HL-60 (cell line): Measurements from ENCODE around the gene FRG2.

Experiments
- CTCF ChIP-seq: IDR thresholded peaks from one replicate; pipeline ENCODE4 v1.5.1; 2011; ENCODE audit warnings: low read length, control low read depth, inconsistent platforms; ENCODE audit not compliant: insufficient read depth
- GABPA ChIP-seq: IDR thresholded peaks from 2 replicates; pipeline ENCODE4 v1.6.1; 2012; ENCODE audit warnings: low read depth
- POLR2AphosphoS5 ChIP-seq: IDR thresholded peaks from 2 replicates; pipeline ENCODE4 v1.6.1; 2012; ENCODE audit warnings: low read depth
- REST ChIP-seq: IDR thresholded peaks from 2 replicates; pipeline ENCODE4 v1.6.1; 2012; ENCODE audit warnings: low read depth; ENCODE audit not compliant: insufficient replicate concordance
- SPI1 ChIP-seq: IDR thresholded peaks from 2 replicates; pipeline ENCODE4 v1.6.1; 2012; ENCODE audit warnings: low read depth, mild to moderate bottlenecking, borderline replicate concordance

- TF ChIP-seq POLR2AphosphoS5, result no peak
- no peak for TF ChIP-seq CTCF
- no peak for TF ChIP-seq GABPA
- TF ChIP-seq SPI1, result no peak
- no peak for TF ChIP-seq REST
Measured at GRCh38 chr4:190018201-190018920, 8.7 kb downstream of the FRG2 start.
